VCaP (cell line): Measurements from ENCODE around the gene PCDH10.

Experiments
- H3K27ac ChIP-seq: fragments of 450-650 bp; 2 replicates; pipeline ENCODE4 v1.5.1; 2017
- CTCF ChIP-seq: fragments of 450-650 bp; conservative IDR thresholded peaks from 2 replicates; pipeline ENCODE4 v1.5.1; 2017; ENCODE audit warnings: mild to moderate bottlenecking, moderate library complexity

PCDH10 gene

DNA sequence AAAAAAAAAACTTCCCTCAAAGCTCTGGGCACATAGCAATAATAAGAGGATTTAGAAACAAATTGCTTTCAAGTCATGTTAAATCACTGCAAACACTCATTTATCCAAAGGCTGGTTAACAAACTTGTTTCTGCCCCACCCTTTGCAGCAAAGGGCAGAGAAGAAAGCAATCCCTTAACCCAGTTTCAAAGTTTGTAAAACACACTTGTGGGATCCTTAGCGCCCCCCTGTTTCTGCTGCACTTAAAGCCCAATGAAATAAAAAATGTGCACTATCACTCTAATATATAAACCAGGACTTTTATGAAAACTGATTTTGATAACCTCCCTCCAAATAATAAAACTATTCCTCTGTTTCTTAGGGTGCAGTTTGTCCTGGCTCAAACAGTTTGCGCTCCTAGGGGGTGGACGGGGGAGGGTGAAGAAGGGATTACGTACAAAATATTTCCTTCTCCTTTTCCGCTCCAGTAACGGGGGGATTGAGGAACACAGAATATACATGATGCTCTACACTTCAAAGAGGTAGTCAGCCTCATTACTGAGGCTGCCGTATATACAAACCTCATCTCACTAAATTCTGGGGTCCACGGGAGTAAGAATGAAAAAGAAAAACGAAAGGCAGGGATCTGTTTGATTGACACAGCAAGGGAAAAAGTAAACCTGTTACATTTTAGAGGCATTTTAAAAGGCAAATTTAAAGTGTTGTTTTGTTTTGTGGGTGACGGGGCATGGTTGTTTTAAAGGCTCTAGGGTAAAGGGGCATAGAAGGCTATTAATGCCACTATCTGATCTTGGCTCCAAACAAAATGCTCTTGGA lies 3.1 kb upstream of the PCDH10 start:
- no peak for TF ChIP-seq CTCF
- H3K27ac ChIP-seq: no peak overlapping the region

DNA sequence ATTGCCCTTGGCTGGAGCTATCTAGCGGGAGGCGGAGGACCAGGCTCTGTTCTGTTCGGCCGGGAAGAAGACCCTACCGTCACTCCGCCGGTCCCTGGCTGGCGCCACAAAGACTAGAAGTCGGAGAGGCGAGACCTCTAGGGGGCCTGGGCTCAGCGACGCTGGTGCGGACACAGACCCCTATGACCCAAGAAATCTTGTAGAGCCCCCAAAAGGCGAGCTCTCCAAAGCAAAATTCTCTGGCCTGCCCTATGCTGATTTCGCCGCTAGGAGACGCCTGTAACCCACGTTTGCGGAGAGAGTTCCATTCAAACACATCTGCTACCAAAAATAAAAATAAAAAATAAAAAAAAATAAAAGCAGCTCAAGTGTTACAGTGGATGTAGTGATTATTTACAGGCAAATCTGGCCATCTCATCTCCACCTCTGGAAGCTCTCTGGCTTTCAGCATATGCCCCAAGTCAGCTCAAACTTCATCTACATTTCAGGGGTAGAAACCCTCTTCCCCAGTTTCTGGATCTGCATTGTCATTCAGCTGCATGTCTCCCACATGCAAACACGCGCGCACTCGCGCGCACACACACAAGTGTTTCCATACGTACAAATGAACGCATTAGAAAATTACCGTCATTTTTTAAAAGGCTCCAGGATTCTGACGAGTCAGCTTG lies 2.4 kb upstream of the PCDH10 start:
- TF ChIP-seq CTCF: peak; percentile 95
- no peak overlapping the region for H3K27ac ChIP-seq

GRCh38 chr4:133147286-133147821 lies 1.7 kb upstream of the PCDH10 start:
- no peak overlapping the region for H3K27ac ChIP-seq
- TF ChIP-seq CTCF: no peak

- no peak for TF ChIP-seq CTCF
- H3K27ac ChIP-seq: no peak overlapping the region
Observed at GRCh38 chr4:133147921-133148689, 989 bp upstream of the PCDH10 start.

DNA sequence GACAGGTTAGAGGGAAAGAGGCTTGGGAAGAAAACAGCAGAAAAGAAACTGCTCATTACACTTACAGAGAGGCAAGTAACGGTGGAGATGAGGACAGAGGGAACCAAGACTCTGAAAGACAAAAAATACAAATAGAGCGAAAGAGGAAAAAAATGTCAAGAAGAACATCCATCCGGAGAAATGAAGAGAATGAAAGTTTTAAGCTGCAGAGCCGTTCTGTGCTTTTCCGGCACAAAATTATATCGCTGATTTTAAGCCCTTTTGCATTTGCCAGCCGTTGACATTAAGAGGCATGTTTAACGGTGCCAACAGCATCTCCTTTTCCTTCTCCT lies 236 bp downstream of the PCDH10 start:
- no peak overlapping the region for H3K27ac ChIP-seq
- TF ChIP-seq CTCF: no peak

DNA sequence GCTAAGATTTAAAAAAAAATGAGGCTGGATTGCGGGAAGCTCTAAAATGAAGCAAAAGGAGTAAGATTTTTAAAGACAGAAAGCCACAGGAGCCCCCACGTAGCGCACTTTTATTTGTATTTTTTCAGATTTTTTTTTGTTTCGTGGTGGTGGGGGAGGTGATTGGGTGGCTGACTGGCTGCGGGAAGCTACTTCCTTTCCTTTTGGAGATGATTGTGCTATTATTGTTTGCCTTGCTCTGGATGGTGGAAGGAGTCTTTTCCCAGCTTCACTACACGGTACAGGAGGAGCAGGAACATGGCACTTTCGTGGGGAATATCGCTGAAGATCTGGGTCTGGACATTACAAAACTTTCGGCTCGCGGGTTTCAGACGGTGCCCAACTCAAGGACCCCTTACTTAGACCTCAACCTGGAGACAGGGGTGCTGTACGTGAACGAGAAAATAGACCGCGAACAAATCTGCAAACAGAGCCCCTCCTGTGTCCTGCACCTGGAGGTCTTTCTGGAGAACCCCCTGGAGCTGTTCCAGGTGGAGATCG lies 908 bp downstream of the PCDH10 start:
- H3K27ac ChIP-seq: no peak overlapping the region
- no peak for TF ChIP-seq CTCF
